Caco-2 (cell line): ENCODE data around the gene FN1. TPM values are rescaled to one million over a fixed set of nuclear protein-coding genes. Genes with fewer than 3 reads are reported as not detected.
A peak's percentile ranks its signal among the peaks of the same experiment; 100 is the strongest.

ENCODE experiments used
- BruUV-seq: library from RNA; stranded (reverse); fragments of 400-500 nt; replicated peaks from 2 replicates; lab custom pipeline; 2021; lab: Mats Ljungman, UMichigan
- CTCF ChIA-PET: fragments of 300-600 bp; sonication (Branson Sonifier 250); formaldehyde crosslinking; loops from one replicate; lab custom pipeline; 2022; ENCODE audit warnings: antibody characterized with exemption; lab: Charles Lee
- POLR2A ChIA-PET: fragments of 300-600 bp; sonication (Branson Sonifier 250); formaldehyde crosslinking; loops from one replicate; lab custom pipeline; 2022; ENCODE audit warnings: antibody characterized with exemption; lab: Charles Lee
- DNase-seq, 2 experiments: peaks; one replicate each; pipeline versions ENCODE4 v3.0.0 to v3.0.0-alpha.2; 2020 to 2022
- H3K27me3 ChIP-seq: replicated peaks from 2 replicates; pipeline ENCODE4 v1.6.0; 2011; ENCODE audit warnings: low read length; ENCODE audit not compliant: control insufficient read depth, insufficient read depth
- H3K36me3 ChIP-seq: 2 replicates; pipeline ENCODE4 v1.5.1; 2011; ENCODE audit warnings: low read length; ENCODE audit not compliant: control insufficient read depth, insufficient read depth
- H3K4me1 ChIP-seq: fragments of 250-450 bp; sonication (Bioruptor Pico); 2 replicates; pipeline ENCODE4 v1.5.1; 2020; ENCODE audit warnings: mild to moderate bottlenecking
- H3K4me3 ChIP-seq: 2 replicates; pipeline ENCODE4 v1.5.1; 2011; ENCODE audit warnings: low read depth, mild to moderate bottlenecking, control low read depth, low read length
- H3K9me3 ChIP-seq: fragments of 250-450 bp; sonication (Bioruptor Pico); 2 replicates; pipeline ENCODE4 v1.5.1; 2020; ENCODE audit warnings: mild to moderate bottlenecking, moderate library complexity
- H3K27ac Mint-ChIP-seq: one replicate; pipeline ENCODE4 v1.8.0; 2022; ENCODE audit warnings: mixed read lengths; ENCODE audit not compliant: unreplicated experiment
- H3K27me3 Mint-ChIP-seq: one replicate; pipeline ENCODE4 v1.8.0; 2022; ENCODE audit warnings: mixed read lengths; ENCODE audit not compliant: insufficient read depth, unreplicated experiment
- H3K36me3 Mint-ChIP-seq: one replicate; pipeline ENCODE4 v1.8.0; 2022; ENCODE audit warnings: mild to moderate bottlenecking, mixed read lengths; ENCODE audit not compliant: insufficient read depth, unreplicated experiment
- H3K4me1 Mint-ChIP-seq: one replicate; pipeline ENCODE4 v1.8.0; 2022; ENCODE audit warnings: low read depth, mixed read lengths; ENCODE audit not compliant: unreplicated experiment
- H3K4me3 Mint-ChIP-seq: one replicate; pipeline ENCODE4 v1.8.0; 2022; ENCODE audit warnings: mild to moderate bottlenecking, moderate library complexity, mixed read lengths; ENCODE audit not compliant: unreplicated experiment
- H3K9me3 Mint-ChIP-seq: one replicate; pipeline ENCODE4 v1.8.0; 2022; ENCODE audit warnings: mixed read lengths; ENCODE audit not compliant: unreplicated experiment
- intact Hi-C: fragments of 100-400 bp; cut with micrococcal nuclease; formaldehyde crosslinking; loops from one replicate; pipeline ENCODE4 v1.10.0; 2022; ENCODE audit not compliant: unreplicated experiment
- total RNA-seq: library from RNA; stranded (reverse); gene quantifications from 2 replicates; pipeline ENCODE4 v1.2.3, GENCODE V29; 2022
- TF ChIP-seq, protein P1 (sequence below), 2 experiments: fragments of 200-600 bp in 1 of 2; IDR thresholded peaks; 1 replicate in 1 of 2; 2 replicates in 1 of 2; pipeline versions ENCODE4 v1.5.1 to v1.8.0; 2011 to 2022; ENCODE audit warnings: antibody characterized with exemption in 1 of 2, control low read depth in 1 of 2, inconsistent platforms in 1 of 2, low read depth in 1 of 2, low read length in 1 of 2, mild to moderate bottlenecking in 1 of 2, moderate library complexity in 1 of 2; ENCODE audit not compliant: insufficient read depth in 1 of 2, severe bottlenecking in 1 of 2, unreplicated experiment in 1 of 2

Gene FN1
- total RNA-seq, 1 experiment from 2014 or later = 3,805 TPM

- Mint-ChIP-seq H3K4me3 (no peak overlapping the region), H3K4me1 (peaks cover 22% of the 10 kb centered on the region), H3K27ac (peak overlapping the region; percentile 26), H3K9me3 (no peaks in the 10 kb centered on the region), H3K27me3 (no peaks in the 10 kb centered on the region), H3K36me3 (no peaks in the 10 kb centered on the region)
- ChIA-PET CTCF (interaction anchor here (0.7 kb wide), 1 partner anchor 328 kb away, joined by 4 read pairs; no protein-coding TSS in a partner anchor), POLR2A (no interaction called here)
- intact Hi-C loops = no loop called here
- H3K4me3 ChIP-seq = no peak overlapping the region
- no peak for DNase-seq
- TF ChIP-seq, protein P1, sequence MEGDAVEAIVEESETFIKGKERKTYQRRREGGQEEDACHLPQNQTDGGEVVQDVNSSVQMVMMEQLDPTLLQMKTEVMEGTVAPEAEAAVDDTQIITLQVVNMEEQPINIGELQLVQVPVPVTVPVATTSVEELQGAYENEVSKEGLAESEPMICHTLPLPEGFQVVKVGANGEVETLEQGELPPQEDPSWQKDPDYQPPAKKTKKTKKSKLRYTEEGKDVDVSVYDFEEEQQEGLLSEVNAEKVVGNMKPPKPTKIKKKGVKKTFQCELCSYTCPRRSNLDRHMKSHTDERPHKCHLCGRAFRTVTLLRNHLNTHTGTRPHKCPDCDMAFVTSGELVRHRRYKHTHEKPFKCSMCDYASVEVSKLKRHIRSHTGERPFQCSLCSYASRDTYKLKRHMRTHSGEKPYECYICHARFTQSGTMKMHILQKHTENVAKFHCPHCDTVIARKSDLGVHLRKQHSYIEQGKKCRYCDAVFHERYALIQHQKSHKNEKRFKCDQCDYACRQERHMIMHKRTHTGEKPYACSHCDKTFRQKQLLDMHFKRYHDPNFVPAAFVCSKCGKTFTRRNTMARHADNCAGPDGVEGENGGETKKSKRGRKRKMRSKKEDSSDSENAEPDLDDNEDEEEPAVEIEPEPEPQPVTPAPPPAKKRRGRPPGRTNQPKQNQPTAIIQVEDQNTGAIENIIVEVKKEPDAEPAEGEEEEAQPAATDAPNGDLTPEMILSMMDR (IDR thresholded peaks at IDR 0.05; ENCODE audit: insufficient read depth in 1 of 2, low read depth in 1 of 2, low read length in 1 of 2, severe bottlenecking in 1 of 2, unreplicated experiment in 1 of 2) = no peak
- H3K4me1 ChIP-seq = peaks cover 49% of the 10 kb centered on the region
- H3K9me3 ChIP-seq = no peaks in the 10 kb centered on the region
- no peaks in the 10 kb centered on the region for H3K27me3 ChIP-seq
- BruUV-seq = no TSS peak
- H3K36me3 ChIP-seq = no peaks in the 10 kb centered on the region
Observed at GRCh38 chr2:215442401-215442787, 6.5 kb upstream of the FN1 start.

- no peaks in the 10 kb centered on the region for H3K27me3 ChIP-seq
- Mint-ChIP-seq H3K4me3 (no peak overlapping the region), H3K9me3 (no peaks in the 10 kb centered on the region), H3K36me3 (peaks cover 6% of the 10 kb centered on the region), H3K27me3 (no peaks in the 10 kb centered on the region), H3K27ac (peak overlapping the region; percentile 26), H3K4me1 (peaks cover 21% of the 10 kb centered on the region)
- BruUV-seq = no TSS peak
- peaks cover 46% of the 10 kb centered on the region for H3K4me1 ChIP-seq
- TF ChIP-seq, protein P1 (IDR thresholded peaks at IDR 0.05; ENCODE audit: insufficient read depth in 1 of 2, low read depth in 1 of 2, low read length in 1 of 2, severe bottlenecking in 1 of 2, unreplicated experiment in 1 of 2) = no peak
- no peaks in the 10 kb centered on the region for H3K36me3 ChIP-seq
- ChIA-PET CTCF (interaction anchor here (0.7 kb wide), 1 partner anchor 328 kb away, joined by 4 read pairs; no protein-coding TSS in a partner anchor), POLR2A (no interaction called here)
- H3K4me3 ChIP-seq = no peak overlapping the region
- H3K9me3 ChIP-seq = no peaks in the 10 kb centered on the region
- intact Hi-C loops = no loop called here
- no peak for DNase-seq
Observed at GRCh38 chr2:215441560-215442400, 5.9 kb upstream of the FN1 start.

GRCh38 chr2:215439980-215440512 lies 4.2 kb upstream of the FN1 start:
- Histone ChIP-seq H3K9me3 (no peaks in the 10 kb centered on the region), H3K27me3 (no peaks in the 10 kb centered on the region), H3K4me3 (no peak overlapping the region), H3K4me1 (peaks cover 41% of the 10 kb centered on the region), H3K36me3 (no peaks in the 10 kb centered on the region)
- Mint-ChIP-seq H3K27ac (no peak overlapping the region), H3K27me3 (no peaks in the 10 kb centered on the region), H3K9me3 (no peaks in the 10 kb centered on the region), H3K4me3 (no peak overlapping the region), H3K36me3 (peaks cover 23% of the 10 kb centered on the region), H3K4me1 (peaks cover 18% of the 10 kb centered on the region)
- BruUV-seq = no TSS peak
- TF ChIP-seq, protein P1 (IDR thresholded peaks at IDR 0.05; ENCODE audit: insufficient read depth in 1 of 2, low read depth in 1 of 2, low read length in 1 of 2, severe bottlenecking in 1 of 2, unreplicated experiment in 1 of 2) = no peak
- ChIA-PET POLR2A (no interaction called here), CTCF (interaction anchor here (0.7 kb wide), 1 partner anchor 332 kb away, joined by 4 read pairs; no protein-coding TSS in a partner anchor)
- intact Hi-C loops = loop anchor here (5.0 kb wide), 3 partner anchors 272 to 572 kb away; partner anchors contain the start of gene MREG
- DNase-seq = no peak
